Mammary microvascular endothelial cell (primary cell): ENCODE measurements around the gene KCNRG. TPM values are rescaled to one million over a fixed set of nuclear protein-coding genes. Genes with fewer than 3 reads are reported as not detected.

Source experiments
- total RNA-seq: library from RNA; depleted of rRNA; stranded (reverse); fragments of >200 nt; gene quantifications from 2 replicates; pipeline ENCODE4 v1.2.3, GENCODE V29; 2015

The KCNRG gene
- total RNA-seq: 0.34 TPM in 1 of 2 replicates, not detected in the other

GRCh38 chr13:50015258-50015657 is at the start of gene KCNRG:
TSS of gene KCNRG (plus strand) at chr13:50015444. CDS start at chr13:50015494, 50 bp downstream.

GRCh38 chr13:49996951-49997895 is 18.0 kb upstream of the KCNRG start, which contains the start of gene TRIM13:
TSS of gene TRIM13 (plus strand) at chr13:49997042. CDS start at chr13:50011941, 14,899 bp downstream.

Other genes with a start within 250 kb of the KCNRG start
- gene KPNA3, start 222.8 kb upstream of the KCNRG start, total RNA-seq: 32.6 and 34.0 TPM in 2 replicates
- 8.5 and 11.1 TPM in 2 replicates for gene SPRYD7, start 79.1 kb upstream of the KCNRG start, total RNA-seq
- gene TRIM13, start 18.4 kb upstream of the KCNRG start, total RNA-seq: 13.8 and 18.1 TPM in 2 replicates